GM18870 (cell line): ENCODE measurements around the gene STAT4.

Experiments
- ATAC-seq: cut with Tn5 transposase; IDR thresholded peaks from one replicate; pipeline ENCODE4 v1.9.1; 2021; ENCODE audit warnings: moderate library complexity; ENCODE audit not compliant: unreplicated experiment

Gene STAT4, protein sequence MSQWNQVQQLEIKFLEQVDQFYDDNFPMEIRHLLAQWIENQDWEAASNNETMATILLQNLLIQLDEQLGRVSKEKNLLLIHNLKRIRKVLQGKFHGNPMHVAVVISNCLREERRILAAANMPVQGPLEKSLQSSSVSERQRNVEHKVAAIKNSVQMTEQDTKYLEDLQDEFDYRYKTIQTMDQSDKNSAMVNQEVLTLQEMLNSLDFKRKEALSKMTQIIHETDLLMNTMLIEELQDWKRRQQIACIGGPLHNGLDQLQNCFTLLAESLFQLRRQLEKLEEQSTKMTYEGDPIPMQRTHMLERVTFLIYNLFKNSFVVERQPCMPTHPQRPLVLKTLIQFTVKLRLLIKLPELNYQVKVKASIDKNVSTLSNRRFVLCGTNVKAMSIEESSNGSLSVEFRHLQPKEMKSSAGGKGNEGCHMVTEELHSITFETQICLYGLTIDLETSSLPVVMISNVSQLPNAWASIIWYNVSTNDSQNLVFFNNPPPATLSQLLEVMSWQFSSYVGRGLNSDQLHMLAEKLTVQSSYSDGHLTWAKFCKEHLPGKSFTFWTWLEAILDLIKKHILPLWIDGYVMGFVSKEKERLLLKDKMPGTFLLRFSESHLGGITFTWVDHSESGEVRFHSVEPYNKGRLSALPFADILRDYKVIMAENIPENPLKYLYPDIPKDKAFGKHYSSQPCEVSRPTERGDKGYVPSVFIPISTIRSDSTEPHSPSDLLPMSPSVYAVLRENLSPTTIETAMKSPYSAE

DNA sequence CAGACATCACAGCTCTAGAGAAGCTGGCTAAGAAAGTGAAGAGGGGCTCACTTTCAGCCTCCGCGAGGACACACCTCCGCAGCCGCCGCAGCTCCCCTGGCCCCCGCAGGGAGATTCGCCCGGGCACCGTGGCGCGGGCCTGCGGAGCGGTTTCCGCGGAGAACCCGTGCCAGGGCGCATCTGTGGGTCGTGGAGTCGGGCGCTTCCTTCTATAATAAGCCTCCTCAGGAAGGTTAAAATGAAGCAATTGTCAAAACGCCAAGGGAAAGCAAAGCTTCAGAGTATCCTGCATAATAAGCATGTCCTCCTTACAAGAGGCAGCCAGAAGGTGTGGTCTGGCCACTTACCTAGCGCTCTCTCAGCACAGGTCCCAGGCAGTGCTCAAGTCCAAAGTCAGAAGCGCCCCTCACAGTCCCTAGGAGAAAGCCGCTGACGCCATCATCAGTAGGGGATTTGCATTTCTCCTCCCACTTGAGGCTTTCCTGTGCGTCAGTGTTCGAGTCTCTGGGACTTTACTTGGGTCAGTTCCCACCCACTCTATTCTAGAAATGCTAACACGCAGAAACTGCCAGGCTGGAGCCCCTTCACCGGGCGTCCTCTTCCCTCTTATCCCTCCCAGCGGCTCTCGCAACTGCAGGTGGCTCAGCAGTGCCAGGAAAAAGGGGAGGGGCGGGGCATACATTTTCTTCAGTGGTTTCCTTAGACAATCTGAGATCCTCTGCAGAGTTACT, at the start of gene STAT4:
Gene STAT4, minus strand, starts transcription at position 395 of the 731 bp plus-strand sequence. CDS start 2,791 bp downstream, outside the sequence.
- ATAC-seq, result peak; percentile 86

DNA sequence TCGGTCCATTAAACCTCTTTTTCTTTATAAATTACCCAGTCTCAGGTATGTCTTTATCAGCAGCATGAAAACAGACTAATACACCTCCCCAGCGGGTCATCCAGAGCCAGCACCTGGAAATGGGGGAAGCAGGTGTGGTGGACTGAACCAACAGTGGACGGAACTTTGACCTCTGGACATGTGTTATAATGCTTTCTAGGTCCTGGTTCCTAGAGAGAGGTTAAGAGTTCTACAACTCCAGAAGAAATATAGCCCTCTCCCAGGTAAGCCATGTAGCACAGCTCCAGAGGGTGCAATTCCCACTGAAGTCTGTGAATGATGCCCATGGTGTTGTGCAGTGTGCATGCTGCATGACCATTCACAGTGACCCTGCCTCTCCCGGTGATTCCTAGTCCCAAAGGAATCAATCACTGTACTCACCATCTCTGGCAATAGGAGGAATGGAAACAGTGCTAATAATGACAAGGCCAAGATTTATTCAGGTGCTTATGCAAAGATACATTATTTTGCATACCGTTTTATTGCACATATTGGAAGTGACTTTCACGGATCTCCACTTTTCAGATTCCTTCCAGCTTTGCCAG, 49.2 kb upstream of the STAT4 start:
- ATAC-seq, result no peak

DNA sequence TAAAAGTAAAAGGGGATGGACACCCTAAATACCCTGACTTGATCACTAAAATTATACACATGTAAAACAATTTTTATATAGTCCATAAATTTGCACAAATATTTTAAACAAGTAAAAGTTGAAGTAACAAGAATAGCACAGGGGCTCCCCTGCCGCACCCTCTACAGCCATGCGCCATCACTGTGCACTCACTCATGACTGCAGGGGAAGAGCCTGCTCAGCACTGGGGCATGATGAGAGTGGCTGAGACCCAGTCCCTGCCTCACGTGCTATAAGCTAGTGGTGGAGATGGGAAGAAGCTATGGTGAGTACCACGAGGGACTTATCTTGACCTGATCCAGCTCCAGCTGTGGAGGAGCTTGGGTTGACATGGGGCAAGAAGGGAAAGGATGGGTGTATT, 47.5 kb upstream of the STAT4 start:
- no peak for ATAC-seq

DNA sequence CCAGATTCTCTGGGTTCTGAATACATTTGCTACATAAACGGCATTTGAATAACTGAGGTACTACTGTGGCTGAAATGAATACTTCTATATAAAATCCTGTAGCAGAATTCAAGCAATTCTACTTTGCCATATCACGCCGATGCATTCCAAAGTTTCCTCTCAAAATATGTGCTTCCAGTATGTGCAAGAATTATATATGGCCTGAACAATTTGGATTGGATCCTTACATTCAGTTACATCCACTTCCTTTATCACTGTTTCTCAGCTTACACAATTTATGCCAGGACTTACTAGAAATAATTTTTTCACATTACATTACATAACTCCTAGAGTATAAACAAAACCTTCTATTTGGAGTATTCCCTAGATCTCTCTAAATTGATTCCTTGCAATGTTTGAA, 46.3 kb upstream of the STAT4 start:
- ATAC-seq, result no peak

DNA sequence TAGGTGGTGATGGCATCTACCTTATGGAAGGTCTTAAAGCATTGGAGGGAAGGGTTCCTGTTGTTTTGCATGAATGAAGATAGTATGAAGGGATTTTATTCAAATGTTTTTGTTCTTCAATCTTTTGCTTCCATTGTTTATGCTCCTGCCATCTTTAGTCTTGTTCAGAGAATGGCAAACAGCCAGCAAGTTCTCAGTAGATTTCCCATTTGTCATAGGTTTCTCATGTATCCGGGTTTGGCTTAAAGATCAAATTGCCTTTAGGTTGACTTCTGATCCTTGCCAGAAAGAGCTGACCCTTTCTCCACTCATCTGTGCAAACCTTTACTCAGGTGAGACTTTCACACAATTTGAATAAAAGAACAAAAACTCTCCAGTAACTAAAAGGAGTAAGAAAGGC, 44.2 kb upstream of the STAT4 start:
- no peak for ATAC-seq

DNA sequence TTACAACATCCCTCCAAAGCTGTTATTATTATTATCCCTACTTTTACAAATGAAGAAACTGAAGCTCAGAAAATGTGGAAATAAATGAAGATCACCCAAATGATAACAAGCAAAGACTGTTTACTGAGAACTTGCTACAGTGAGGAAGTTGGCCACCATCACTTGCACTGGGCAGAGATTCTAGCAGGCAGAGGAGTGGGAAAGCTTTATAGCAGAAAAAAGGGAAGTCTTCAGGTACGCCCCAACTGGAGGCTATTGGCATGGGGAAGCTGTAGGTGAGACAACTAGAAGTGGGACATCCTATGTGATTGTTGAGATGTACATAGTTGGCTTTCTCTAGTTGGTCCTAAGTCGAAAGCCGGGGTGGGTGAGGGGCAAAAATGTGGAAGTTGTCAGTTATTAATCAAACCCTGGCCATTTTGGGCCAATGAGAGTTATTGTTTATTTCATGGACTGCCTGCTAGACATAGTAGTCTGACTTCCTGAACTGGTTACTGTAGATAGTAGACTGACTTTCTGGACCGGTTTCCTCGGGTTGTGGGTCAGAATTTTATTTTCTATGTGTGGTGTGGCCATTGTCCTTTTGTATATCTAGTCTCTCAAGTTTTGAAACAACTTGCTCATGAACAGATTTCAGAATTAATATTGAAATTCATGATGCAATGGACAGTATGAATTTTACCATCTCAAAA, 40.2 kb upstream of the STAT4 start:
- no peak for ATAC-seq

DNA sequence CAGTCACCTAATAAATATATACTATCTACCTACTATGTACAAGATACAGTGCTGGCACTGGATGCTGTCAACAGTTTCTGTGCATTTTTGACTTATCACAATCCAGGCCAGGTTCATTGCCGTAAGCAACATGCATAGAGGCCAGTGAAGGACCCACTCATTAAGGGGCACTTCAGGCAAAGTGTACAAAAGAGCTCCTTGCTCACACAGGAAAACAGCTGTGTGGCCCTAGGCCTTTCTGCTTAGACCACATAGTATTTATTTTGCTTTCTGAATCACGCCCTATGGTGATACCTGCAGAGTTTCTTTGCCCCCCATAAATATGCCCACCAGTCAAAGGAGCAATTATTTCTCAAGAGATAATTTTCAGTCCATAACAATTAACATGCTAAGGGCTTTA, 39.6 kb upstream of the STAT4 start:
- ATAC-seq, result no peak

DNA sequence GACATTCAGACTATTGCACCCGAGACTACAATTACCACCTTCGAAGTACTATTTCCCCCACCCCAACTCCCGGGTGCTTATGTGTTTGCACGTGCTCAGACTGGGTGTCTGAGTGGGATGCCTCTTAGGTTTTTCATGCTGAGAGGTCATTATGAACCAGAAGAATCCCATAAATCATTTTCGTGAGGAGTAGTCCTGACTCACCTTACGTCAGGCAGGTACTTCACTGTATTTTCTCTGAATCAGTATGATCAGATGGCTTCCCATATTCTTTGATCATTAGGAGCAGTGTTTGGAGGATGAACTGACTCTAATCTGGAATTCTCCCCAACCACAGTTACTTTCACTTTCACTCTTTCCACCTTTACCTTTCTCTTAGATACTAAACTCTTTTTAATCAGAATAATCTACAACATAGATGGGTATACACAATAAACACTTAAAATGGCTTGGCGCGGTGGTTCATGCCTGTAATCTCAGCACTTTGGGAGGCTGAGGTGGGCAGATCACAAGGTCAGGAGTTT, 38.4 kb upstream of the STAT4 start:
- ATAC-seq, result no peak

DNA sequence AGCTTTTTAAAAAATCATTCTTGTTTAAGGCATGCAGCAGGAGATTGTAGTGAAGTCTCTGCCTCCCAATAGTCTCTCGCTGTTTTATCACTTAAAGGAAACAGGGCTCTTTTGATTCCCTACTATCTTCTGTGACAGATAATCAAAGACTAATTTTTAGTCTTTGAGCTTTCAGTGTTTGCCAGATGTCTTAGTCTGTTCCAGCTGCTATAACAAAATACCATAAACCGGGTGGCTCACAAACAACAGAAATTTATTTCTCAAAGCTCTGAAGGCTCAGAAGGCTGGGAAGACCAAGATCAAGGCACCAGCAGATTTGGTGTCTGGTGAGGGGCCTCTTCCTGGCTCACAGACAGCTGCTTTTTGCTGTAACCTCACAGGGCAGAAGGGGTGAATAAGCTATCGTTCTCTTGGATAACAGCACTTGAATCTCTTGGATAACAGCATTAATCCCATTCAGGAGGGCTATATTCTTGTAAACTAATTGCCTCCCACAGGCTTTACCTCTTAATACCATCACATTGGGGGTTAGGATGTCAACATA, 37.8 kb upstream of the STAT4 start:
- ATAC-seq, result no peak

DNA sequence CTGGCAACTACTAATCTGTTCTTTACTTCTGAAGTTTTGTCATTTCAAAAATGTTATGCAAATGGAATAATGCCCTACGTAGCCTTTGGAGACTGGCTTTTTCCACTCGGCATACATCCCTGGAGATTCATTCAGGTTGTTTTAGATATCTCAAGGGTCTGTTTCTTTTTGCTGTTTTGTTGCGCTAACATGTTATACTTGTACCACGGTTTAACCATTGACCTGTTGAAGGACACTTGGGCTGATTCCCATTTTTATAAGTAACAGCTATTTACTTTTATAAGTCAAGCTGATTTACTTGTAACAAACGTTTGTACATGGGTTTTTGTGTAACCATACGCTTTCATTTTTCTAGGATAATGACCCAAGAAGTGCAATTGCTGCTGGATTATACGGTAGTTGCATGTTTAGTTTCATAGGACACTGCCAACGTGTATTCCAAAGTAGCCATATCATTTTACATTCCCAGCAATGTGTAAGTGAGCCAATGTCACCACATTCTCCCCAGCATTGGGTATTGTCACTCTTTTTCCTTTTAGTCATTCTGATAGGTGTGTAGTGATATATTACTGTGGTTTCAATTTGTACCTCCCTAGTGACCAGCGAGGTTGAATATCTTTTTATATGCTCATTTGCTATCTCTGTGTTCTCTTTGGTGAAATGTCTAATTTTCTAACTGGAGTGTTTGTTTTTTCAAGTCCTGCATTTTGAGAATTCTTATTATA, 36.5 kb upstream of the STAT4 start:
- ATAC-seq, result no peak

DNA sequence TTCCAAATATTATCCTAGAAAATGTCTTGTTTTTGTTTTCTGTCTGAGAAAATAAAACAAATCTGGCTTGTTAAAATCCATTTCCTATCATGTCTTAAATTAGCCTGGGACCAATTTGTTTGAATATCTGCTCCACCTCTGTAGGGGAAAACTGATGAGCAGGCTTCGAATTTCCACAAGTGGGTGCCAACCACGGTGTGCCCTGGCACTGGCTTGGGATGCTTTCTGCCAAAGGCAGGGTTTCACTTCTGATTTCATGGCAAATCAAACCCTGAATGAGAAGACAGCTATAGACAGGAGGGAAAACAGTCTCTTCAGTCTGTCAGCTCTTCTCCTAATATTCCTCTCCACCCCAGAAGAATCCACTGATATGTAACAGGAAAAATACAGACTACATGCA, 33.7 kb upstream of the STAT4 start:
- no peak for ATAC-seq

DNA sequence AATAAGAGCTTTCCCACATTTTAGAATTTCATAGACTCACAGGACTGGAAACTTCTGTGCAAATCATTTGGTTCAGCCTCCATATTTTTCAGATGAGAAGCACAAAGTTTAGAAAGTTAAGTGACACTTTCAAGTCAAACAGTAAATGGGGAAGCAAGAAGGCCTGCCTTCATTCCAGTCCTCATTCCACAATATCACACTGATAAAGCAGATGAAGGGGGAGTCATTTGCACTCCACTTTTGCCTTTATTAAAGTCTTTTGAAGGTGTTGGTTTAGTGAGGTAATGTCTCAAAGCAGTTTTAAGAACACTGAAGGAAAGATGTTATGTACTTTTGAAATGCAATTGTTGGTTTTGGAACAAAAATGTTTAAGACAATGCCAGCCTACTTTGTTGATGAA, 32.7 kb upstream of the STAT4 start:
- no peak for ATAC-seq

DNA sequence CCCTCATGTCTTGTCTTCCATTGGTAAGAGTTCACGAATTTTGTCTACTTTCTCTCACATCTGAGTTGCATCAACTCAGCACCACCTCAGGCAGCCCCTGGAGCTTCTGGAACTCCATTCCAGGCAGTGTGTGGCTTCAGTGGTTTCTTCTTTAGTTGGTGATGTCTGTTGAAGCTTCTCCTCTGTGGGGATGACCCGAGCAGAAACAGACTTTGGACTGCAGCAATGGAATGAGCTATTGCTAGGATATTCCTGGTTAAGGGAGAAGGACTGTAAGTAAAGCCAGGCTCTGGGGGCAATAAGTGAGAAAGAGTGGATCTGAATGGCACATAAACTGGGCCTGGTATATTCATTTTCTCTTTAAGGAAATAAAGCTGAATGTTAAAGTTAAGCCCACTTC, 32.3 kb upstream of the STAT4 start:
- ATAC-seq, result no peak

DNA sequence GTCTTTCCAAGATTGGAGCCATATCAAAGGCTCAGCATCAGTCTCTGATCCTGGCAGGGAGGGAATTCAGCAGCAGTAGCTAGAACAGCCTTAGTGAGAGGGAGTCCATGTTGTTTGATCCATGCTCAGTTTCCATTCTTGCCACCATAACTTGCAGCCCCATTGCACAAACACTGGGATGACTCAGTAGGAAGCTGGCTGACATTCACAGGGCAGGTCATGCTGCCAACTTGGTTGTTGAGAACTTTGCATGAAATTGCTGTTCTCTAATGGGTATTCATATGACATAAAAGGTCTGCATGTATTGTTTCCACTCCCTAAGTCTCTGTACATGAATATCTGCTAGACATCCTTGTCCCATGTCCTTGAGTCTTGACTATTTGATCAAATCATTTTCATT, 29.9 kb upstream of the STAT4 start:
- ATAC-seq, result no peak

DNA sequence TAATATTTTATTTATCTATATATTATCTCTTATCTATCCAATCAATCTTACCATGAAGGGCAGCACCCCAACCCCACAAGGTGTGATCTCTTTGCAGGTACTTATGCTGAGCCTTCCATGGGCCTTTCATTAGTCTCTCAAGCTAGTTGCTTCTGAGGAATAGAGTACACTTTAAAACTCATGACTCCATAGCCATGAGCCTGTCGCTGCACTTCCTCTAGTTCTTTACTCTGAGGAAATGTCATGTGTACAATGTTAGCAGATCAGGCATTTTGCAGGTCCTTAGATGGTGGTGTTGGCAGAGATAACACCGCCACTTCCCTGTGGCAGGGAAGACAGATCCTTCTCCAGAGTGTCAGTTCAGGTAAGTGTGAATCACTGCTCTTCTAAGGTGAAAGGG, 29.5 kb upstream of the STAT4 start:
- ATAC-seq, result no peak

DNA sequence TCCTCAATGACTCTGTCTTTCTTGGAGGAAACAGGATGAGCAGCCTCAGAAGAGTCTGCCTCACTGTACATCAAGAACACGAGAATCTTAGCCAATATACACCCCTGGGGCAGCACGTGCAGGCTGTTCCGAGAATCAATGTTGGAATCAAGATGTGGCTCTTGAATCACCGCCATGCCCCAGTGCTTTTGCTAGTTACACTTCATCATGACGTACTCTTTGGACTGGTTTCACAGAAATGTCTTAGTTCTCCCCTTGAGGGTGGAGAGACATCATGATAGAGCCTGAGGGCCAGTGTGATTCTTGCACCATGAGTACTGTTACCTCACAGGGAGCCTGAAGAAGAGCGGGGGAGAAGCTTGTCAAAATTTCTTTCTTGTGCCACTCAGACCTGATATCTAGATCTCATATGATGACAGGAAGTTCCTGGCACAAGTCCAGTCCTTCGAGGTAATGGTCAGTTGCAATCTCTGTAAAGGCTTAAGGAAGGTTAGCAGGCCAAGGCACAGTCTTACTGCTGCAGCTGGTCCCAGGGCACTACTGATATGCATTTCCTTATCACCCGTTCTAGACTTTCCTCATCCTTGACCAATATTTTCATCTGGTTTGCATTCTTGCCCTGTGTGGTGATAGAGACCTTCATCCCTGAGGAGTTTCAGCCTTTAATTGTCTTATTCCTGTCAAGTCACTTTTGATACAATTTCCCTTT, 28.2 kb upstream of the STAT4 start:
- no peak for ATAC-seq

DNA sequence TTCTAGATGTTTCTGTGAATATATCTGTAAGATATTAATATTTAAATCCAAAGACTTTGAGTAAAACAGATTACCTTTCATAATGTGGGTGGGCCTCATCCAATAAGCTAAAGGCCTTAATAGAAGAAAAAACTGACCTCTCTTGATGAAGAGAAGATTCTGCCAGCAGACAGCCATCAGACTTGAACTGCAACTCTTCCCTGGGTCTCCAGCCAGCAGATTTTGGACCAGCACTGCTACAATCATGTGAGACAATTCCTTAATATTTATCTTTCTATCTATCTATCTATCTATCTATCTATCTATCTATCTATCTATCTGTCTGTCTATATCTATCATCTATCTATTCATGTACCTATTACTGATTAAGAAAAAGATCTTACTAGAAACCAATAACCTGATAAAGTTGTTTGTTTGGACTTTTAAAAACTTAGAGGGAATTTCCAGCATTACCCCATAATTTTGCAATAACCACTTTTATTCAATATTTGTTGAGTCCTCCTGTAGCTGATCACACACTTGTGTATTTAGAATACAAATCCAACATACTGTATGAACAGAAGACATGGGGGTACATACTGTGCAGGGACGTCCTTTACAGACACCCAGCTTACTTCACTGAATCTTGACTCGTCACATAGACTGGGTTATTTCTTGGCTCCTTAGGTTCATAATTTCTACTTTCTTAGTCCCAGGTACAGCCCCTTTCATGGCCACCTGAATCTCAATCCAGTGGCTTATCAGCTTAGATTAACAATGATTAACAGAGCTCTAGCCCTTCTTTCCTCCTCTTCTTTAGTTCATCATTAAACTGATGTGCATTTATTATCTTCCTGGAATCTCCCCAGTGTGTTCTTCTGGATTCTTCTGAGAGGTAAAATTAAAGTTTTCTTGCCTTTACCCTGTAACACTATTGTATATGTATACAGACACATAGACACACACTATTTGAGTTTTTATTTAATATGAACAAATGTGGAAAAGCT, 27.2 kb upstream of the STAT4 start:
- ATAC-seq, result no peak
